IPS-20b (cell line): ENCODE measurements around the gene TBX3.
A peak's percentile ranks its signal among the peaks of the same experiment; 100 is the strongest.

ENCODE experiments used
- H3K27ac ChIP-seq: one replicate; pipeline ENCODE4 v1.5.1; 2013; ENCODE audit warnings: low read length
- H3K27me3 ChIP-seq: 2 replicates; pipeline ENCODE4 v1.6.1; 2013; ENCODE audit warnings: mild to moderate bottlenecking, low read length, inconsistent platforms; ENCODE audit not compliant: insufficient read depth
- H3K36me3 ChIP-seq: 2 replicates; pipeline ENCODE4 v1.6.1; 2013; ENCODE audit warnings: low read depth, mild to moderate bottlenecking, inconsistent platforms, low read length, moderate library complexity; ENCODE audit not compliant: insufficient read depth
- H3K4me1 ChIP-seq: 2 replicates; pipeline ENCODE4 v1.6.1; 2013; ENCODE audit warnings: mild to moderate bottlenecking, control low read depth, inconsistent platforms, low read length, moderate library complexity; ENCODE audit not compliant: insufficient read depth
- H3K4me3 ChIP-seq: 2 replicates; pipeline ENCODE4 v1.5.1; 2013; ENCODE audit warnings: mild to moderate bottlenecking, low read length, inconsistent platforms
- H3K9ac ChIP-seq: 2 replicates; pipeline ENCODE4 v1.6.1; 2013; ENCODE audit warnings: low read depth, mild to moderate bottlenecking, inconsistent platforms, low read length, moderate library complexity
- H3K9me3 ChIP-seq: 2 replicates; pipeline ENCODE4 v1.6.1; 2013; ENCODE audit warnings: mild to moderate bottlenecking, low read depth, low read length, inconsistent platforms; ENCODE audit not compliant: insufficient read depth

TBX3 gene

GRCh38 chr12:114686773-114687500 is 3.0 kb upstream of the TBX3 start:
- peaks cover 97% of the 10 kb centered on the region for H3K27me3 ChIP-seq
- no peak overlapping the region for H3K4me3 ChIP-seq
- H3K9me3 ChIP-seq = no peaks in the 10 kb centered on the region; the same call in 1 of the 2 replicates
- H3K36me3 ChIP-seq = no peaks in the 10 kb centered on the region
- no peak overlapping the region for H3K9ac ChIP-seq
- H3K27ac ChIP-seq = no peak overlapping the region
- peaks cover 10% of the 10 kb centered on the region; the same call in 1 of the 2 replicates for H3K4me1 ChIP-seq

GRCh38 chr12:114686426-114686772 is 2.4 kb upstream of the TBX3 start:
- Histone ChIP-seq H3K4me3 (no peak overlapping the region), H3K9me3 (no peaks in the 10 kb centered on the region; the same call in 1 of the 2 replicates), H3K9ac (no peak overlapping the region), H3K4me1 (peaks cover 10% of the 10 kb centered on the region; the same call in 1 of the 2 replicates), H3K27ac (no peak overlapping the region), H3K27me3 (peaks cover 97% of the 10 kb centered on the region), H3K36me3 (no peaks in the 10 kb centered on the region)

- Histone ChIP-seq H3K9me3 (no peaks in the 10 kb centered on the region; the same call in 1 of the 2 replicates), H3K27me3 (peaks cover 97% of the 10 kb centered on the region), H3K4me1 (peaks cover 10% of the 10 kb centered on the region; the same call in 1 of the 2 replicates), H3K4me3 (no peak overlapping the region), H3K27ac (no peak overlapping the region), H3K36me3 (no peaks in the 10 kb centered on the region), H3K9ac (no peak overlapping the region)
These were observed 1.9 kb upstream of the TBX3 start for GRCh38 chr12:114685869-114686268.

- no peak overlapping the region for H3K27ac ChIP-seq
- no peak overlapping the region for H3K9ac ChIP-seq
- H3K4me3 ChIP-seq = peak overlapping the region; percentile 63
These were observed 1.4 kb upstream of the TBX3 start for GRCh38 chr12:114685320-114685781.

GRCh38 chr12:114684870-114685273 is 897 bp upstream of the TBX3 start:
- Histone ChIP-seq H3K4me1 (peaks cover 15% of the 10 kb centered on the region), H3K9ac (0 out of 2 replicates have a peak overlapping the region, but pooled peaks have one; percentile 29), H3K27ac (no peak overlapping the region), H3K36me3 (no peaks in the 10 kb centered on the region), H3K9me3 (no peaks in the 10 kb centered on the region), H3K4me3 (peak overlapping the region; percentile 63), H3K27me3 (peaks cover 97% of the 10 kb centered on the region)

More at GRCh38 chr12:114685320-114685781, 1.4 kb upstream of the TBX3 start:
- no peaks in the 10 kb centered on the region for H3K9me3 ChIP-seq
- H3K36me3 ChIP-seq = no peaks in the 10 kb centered on the region
- peaks cover 10% of the 10 kb centered on the region for H3K4me1 ChIP-seq
- H3K27me3 ChIP-seq = peaks cover 97% of the 10 kb centered on the region

GRCh38 chr12:114683709-114684097 is 272 bp downstream of the TBX3 start:
- Histone ChIP-seq H3K9ac (no peak overlapping the region), H3K27ac (no peak overlapping the region), H3K27me3 (peaks cover 97% of the 10 kb centered on the region), H3K9me3 (no peaks in the 10 kb centered on the region), H3K36me3 (no peaks in the 10 kb centered on the region), H3K4me1 (peaks cover 25% of the 10 kb centered on the region), H3K4me3 (peak overlapping the region; percentile 63)

GRCh38 chr12:114682785-114683708 is 928 bp downstream of the TBX3 start:
- H3K27me3 ChIP-seq = peaks cover 97% of the 10 kb centered on the region
- no peak overlapping the region for H3K9ac ChIP-seq
- no peaks in the 10 kb centered on the region for H3K9me3 ChIP-seq
- no peaks in the 10 kb centered on the region for H3K36me3 ChIP-seq
- no peak overlapping the region for H3K27ac ChIP-seq
- peak overlapping the region; percentile 63 for H3K4me3 ChIP-seq
- peaks cover 23% of the 10 kb centered on the region for H3K4me1 ChIP-seq

- peaks cover 97% of the 10 kb centered on the region for H3K27me3 ChIP-seq
- H3K9ac ChIP-seq = no peak overlapping the region
- H3K9me3 ChIP-seq = no peaks in the 10 kb centered on the region
- no peaks in the 10 kb centered on the region for H3K36me3 ChIP-seq
- H3K4me1 ChIP-seq = peaks cover 23% of the 10 kb centered on the region
- H3K4me3 ChIP-seq = peak overlapping the region; percentile 45
- H3K27ac ChIP-seq = no peak overlapping the region
These were observed 1.7 kb downstream of the TBX3 start for GRCh38 chr12:114682106-114682784.

GRCh38 chr12:114681116-114681871 is 2.7 kb downstream of the TBX3 start:
- no peak overlapping the region for H3K27ac ChIP-seq
- peaks cover 97% of the 10 kb centered on the region for H3K27me3 ChIP-seq
- no peaks in the 10 kb centered on the region for H3K9me3 ChIP-seq
- H3K36me3 ChIP-seq = no peaks in the 10 kb centered on the region
- H3K4me1 ChIP-seq = peaks cover 30% of the 10 kb centered on the region
- no peak overlapping the region; the same call in 1 of the 2 replicates for H3K4me3 ChIP-seq
- H3K9ac ChIP-seq = no peak overlapping the region

GRCh38 chr12:114680604-114681069 is 3.3 kb downstream of the TBX3 start:
- Histone ChIP-seq H3K4me3 (no peak overlapping the region), H3K9ac (no peak overlapping the region), H3K27me3 (peaks cover 97% of the 10 kb centered on the region), H3K36me3 (no peaks in the 10 kb centered on the region), H3K4me1 (peaks cover 33% of the 10 kb centered on the region), H3K9me3 (no peaks in the 10 kb centered on the region), H3K27ac (no peak overlapping the region)

- no peak overlapping the region for H3K9ac ChIP-seq
- H3K36me3 ChIP-seq = no peaks in the 10 kb centered on the region
- no peak overlapping the region for H3K4me3 ChIP-seq
These were observed 4.0 kb downstream of the TBX3 start for GRCh38 chr12:114679942-114680341.

More at GRCh38 chr12:114679942-114680341, 4.0 kb downstream of the TBX3 start:
- Histone ChIP-seq H3K27ac (no peak overlapping the region), H3K9me3 (no peaks in the 10 kb centered on the region), H3K4me1 (peaks cover 32% of the 10 kb centered on the region), H3K27me3 (peaks cover 97% of the 10 kb centered on the region)
